ENCODE results near the gene CTTNBP2. TPM values are rescaled to one million over a fixed set of nuclear protein-coding genes. Genes with fewer than 3 reads are reported as not detected.

Gene CTTNBP2
- total RNA-seq, 1 donor from 2014 or later, result 1.2 TPM

- no peak overlapping the region for H3K27ac ChIP-seq (replicated peaks)
- no peak for DNase-seq
- H3K27me3 ChIP-seq (ENCODE audit: low read depth), result peaks cover 26% of the 10 kb centered on the region
- H3K4me3 ChIP-seq, result no peak overlapping the region
- H3K4me1 ChIP-seq, result no peaks in the 10 kb centered on the region
- H3K9me3 ChIP-seq (replicated peaks), result no peaks in the 10 kb centered on the region
- TF ChIP-seq CTCF (IDR thresholded peaks at IDR 0.05; ENCODE audit: borderline replicate concordance), result no peak
- H3K36me3 ChIP-seq, result no peaks in the 10 kb centered on the region
- intact Hi-C loops (cut with micrococcal nuclease), result no loop called here
Observed at GRCh38 chr7:117682681-117683385, 190.4 kb downstream of the CTTNBP2 start.

GRCh38 chr7:117679120-117679519 is 194.1 kb downstream of the CTTNBP2 start:
- DNase-seq, result no peak
- no peak overlapping the region for H3K27ac ChIP-seq (replicated peaks)
- no peak for TF ChIP-seq CTCF (IDR thresholded peaks at IDR 0.05; ENCODE audit: borderline replicate concordance)
- no peaks in the 10 kb centered on the region for H3K4me1 ChIP-seq
- no peaks in the 10 kb centered on the region for H3K9me3 ChIP-seq (replicated peaks)
- peaks cover 28% of the 10 kb centered on the region for H3K27me3 ChIP-seq (ENCODE audit: low read depth)
- H3K4me3 ChIP-seq, result no peak overlapping the region
- H3K36me3 ChIP-seq, result no peaks in the 10 kb centered on the region
- intact Hi-C loops (cut with micrococcal nuclease), result no loop called here

GRCh38 chr7:117675497-117676435 is 197.5 kb downstream of the CTTNBP2 start:
- DNase-seq, result no peak
- intact Hi-C loops (cut with micrococcal nuclease), result no loop called here
- H3K36me3 ChIP-seq, result no peaks in the 10 kb centered on the region
- H3K9me3 ChIP-seq (replicated peaks), result no peaks in the 10 kb centered on the region
- H3K27ac ChIP-seq (replicated peaks), result no peak overlapping the region
- TF ChIP-seq CTCF (IDR thresholded peaks at IDR 0.05; ENCODE audit: borderline replicate concordance), result no peak
- peaks cover 22% of the 10 kb centered on the region for H3K27me3 ChIP-seq (ENCODE audit: low read depth)
- H3K4me1 ChIP-seq, result no peaks in the 10 kb centered on the region
- H3K4me3 ChIP-seq, result no peak overlapping the region

- intact Hi-C loops (cut with micrococcal nuclease), result no loop called here
- no peak for TF ChIP-seq CTCF (IDR thresholded peaks at IDR 0.05; ENCODE audit: borderline replicate concordance)
- H3K4me1 ChIP-seq, result no peaks in the 10 kb centered on the region
Observed at GRCh38 chr7:117674617-117675016, 198.6 kb downstream of the CTTNBP2 start.

GRCh38 chr7:117673839-117674238 is 199.4 kb downstream of the CTTNBP2 start:
- Histone ChIP-seq H3K36me3 (no peaks in the 10 kb centered on the region), H3K27ac (replicated peaks) (no peak overlapping the region), H3K9me3 (replicated peaks) (no peaks in the 10 kb centered on the region), H3K4me1 (no peaks in the 10 kb centered on the region), H3K4me3 (no peak overlapping the region), H3K27me3 (ENCODE audit: low read depth) (peaks cover 10% of the 10 kb centered on the region)
- DNase-seq, result no peak
- intact Hi-C loops (cut with micrococcal nuclease), result no loop called here
- peak; percentile 41 for TF ChIP-seq CTCF (IDR thresholded peaks at IDR 0.05; ENCODE audit: borderline replicate concordance)

More at GRCh38 chr7:117674617-117675016, 198.6 kb downstream of the CTTNBP2 start:
- Histone ChIP-seq H3K9me3 (replicated peaks) (no peaks in the 10 kb centered on the region), H3K27me3 (ENCODE audit: low read depth) (peaks cover 10% of the 10 kb centered on the region), H3K27ac (replicated peaks) (no peak overlapping the region), H3K4me3 (no peak overlapping the region), H3K36me3 (no peaks in the 10 kb centered on the region)
- DNase-seq, result no peak
